ENCODE measurements around the gene CIAO1. TPM values are rescaled to one million over a fixed set of nuclear protein-coding genes. Genes with fewer than 3 reads are reported as not detected.

CIAO1 gene
- total RNA-seq, 1 donor: 126 TPM

GRCh38 chr2:96240341-96241038, 25.5 kb upstream of the CIAO1 start:
- no peak overlapping the region for H3K27ac ChIP-seq (ENCODE audit: low read depth, low read length)
- peaks cover 16% of the 10 kb centered on the region for H3K4me1 ChIP-seq (ENCODE audit: insufficient read depth, low read length)
- no peaks in the 10 kb centered on the region for H3K79me2 ChIP-seq (ENCODE audit: insufficient read depth, low read length)
- no peak for TF ChIP-seq CTCF (IDR thresholded peaks at IDR 0.05; ENCODE audit: extremely low read depth, low read depth, low read length)
- no peaks in the 10 kb centered on the region for H3K9me3 ChIP-seq (ENCODE audit: low read depth, low read length)
- no peaks in the 10 kb centered on the region for H3K36me3 ChIP-seq (ENCODE audit: insufficient read depth, low read length)
- no peaks in the 10 kb centered on the region for H3K27me3 ChIP-seq (ENCODE audit: insufficient read depth, low read length)
- H4K20me1 ChIP-seq (ENCODE audit: insufficient read depth, low read length): no peaks in the 10 kb centered on the region
- H2AFZ ChIP-seq (ENCODE audit: low read length): no peak overlapping the region
- H3K4me2 ChIP-seq (ENCODE audit: insufficient read depth, low read length): no peak overlapping the region
- H3K4me3 ChIP-seq (ENCODE audit: insufficient read depth, low read length): no peak overlapping the region
- DNase-seq (ENCODE audit: insufficient read length, low spot score, missing footprints): no peak

- Histone ChIP-seq H2AFZ (ENCODE audit: low read length) (no peak overlapping the region), H4K20me1 (ENCODE audit: insufficient read depth, low read length) (no peaks in the 10 kb centered on the region), H3K36me3 (ENCODE audit: insufficient read depth, low read length) (no peaks in the 10 kb centered on the region), H3K27me3 (ENCODE audit: insufficient read depth, low read length) (no peaks in the 10 kb centered on the region), H3K4me2 (ENCODE audit: insufficient read depth, low read length) (no peak overlapping the region), H3K79me2 (ENCODE audit: insufficient read depth, low read length) (no peaks in the 10 kb centered on the region), H3K4me1 (ENCODE audit: insufficient read depth, low read length) (peaks cover 16% of the 10 kb centered on the region), H3K27ac (ENCODE audit: low read depth, low read length) (no peak overlapping the region), H3K9me3 (ENCODE audit: low read depth, low read length) (no peaks in the 10 kb centered on the region), H3K4me3 (ENCODE audit: insufficient read depth, low read length) (no peak overlapping the region)
- TF ChIP-seq CTCF (IDR thresholded peaks at IDR 0.05; ENCODE audit: extremely low read depth, low read depth, low read length): no peak
- no peak for DNase-seq (ENCODE audit: insufficient read length, low spot score, missing footprints)
These were observed 24.8 kb upstream of the CIAO1 start for GRCh38 chr2:96241227-96241626.

GRCh38 chr2:96241900-96242611, 24.0 kb upstream of the CIAO1 start:
- TF ChIP-seq CTCF (IDR thresholded peaks at IDR 0.05; ENCODE audit: extremely low read depth, low read depth, low read length): no peak
- Histone ChIP-seq H2AFZ (ENCODE audit: low read length) (peak overlapping the region; percentile 35), H3K4me2 (ENCODE audit: insufficient read depth, low read length) (peak overlapping the region; percentile 35), H3K27ac (ENCODE audit: low read depth, low read length) (peak overlapping the region; percentile 82), H3K4me3 (ENCODE audit: insufficient read depth, low read length) (no peak overlapping the region), H3K79me2 (ENCODE audit: insufficient read depth, low read length) (no peaks in the 10 kb centered on the region), H3K9me3 (ENCODE audit: low read depth, low read length) (no peaks in the 10 kb centered on the region), H3K36me3 (ENCODE audit: insufficient read depth, low read length) (no peaks in the 10 kb centered on the region), H4K20me1 (ENCODE audit: insufficient read depth, low read length) (no peaks in the 10 kb centered on the region), H3K27me3 (ENCODE audit: insufficient read depth, low read length) (no peaks in the 10 kb centered on the region), H3K4me1 (ENCODE audit: insufficient read depth, low read length) (peaks cover 16% of the 10 kb centered on the region)
- peak; percentile 90 for DNase-seq (ENCODE audit: insufficient read length, low spot score, missing footprints)

- H3K4me2 ChIP-seq (ENCODE audit: insufficient read depth, low read length): no peak overlapping the region
- H3K27ac ChIP-seq (ENCODE audit: low read depth, low read length): no peak overlapping the region
- H3K4me1 ChIP-seq (ENCODE audit: insufficient read depth, low read length): peaks cover 16% of the 10 kb centered on the region
- H3K27me3 ChIP-seq (ENCODE audit: insufficient read depth, low read length): no peaks in the 10 kb centered on the region
- no peaks in the 10 kb centered on the region for H3K9me3 ChIP-seq (ENCODE audit: low read depth, low read length)
- no peak for TF ChIP-seq CTCF (IDR thresholded peaks at IDR 0.05; ENCODE audit: extremely low read depth, low read depth, low read length)
- no peak for DNase-seq (ENCODE audit: insufficient read length, low spot score, missing footprints)
- no peaks in the 10 kb centered on the region for H4K20me1 ChIP-seq (ENCODE audit: insufficient read depth, low read length)
- no peak overlapping the region for H2AFZ ChIP-seq (ENCODE audit: low read length)
- no peaks in the 10 kb centered on the region for H3K36me3 ChIP-seq (ENCODE audit: insufficient read depth, low read length)
- H3K79me2 ChIP-seq (ENCODE audit: insufficient read depth, low read length): no peaks in the 10 kb centered on the region
- no peak overlapping the region for H3K4me3 ChIP-seq (ENCODE audit: insufficient read depth, low read length)
These were observed 22.2 kb upstream of the CIAO1 start for GRCh38 chr2:96243843-96244242.

Measured in osteoblast (primary cell).